Sigmoid colon (tissue), 3 donors: ENCODE data around the gene USP34.

Source experiments
- CTCF ChIP-seq, 4 experiments: fragments of 450-650 bp in 3 of 4; fragments of 200-600 bp in 1 of 4; IDR thresholded peaks; one replicate each; pipeline ENCODE4 v1.5.1; 2016 to 2019; ENCODE audit warnings: antibody characterized with exemption in 4 of 4, mild to moderate bottlenecking in 3 of 4, moderate library complexity in 2 of 4
- POLR2A ChIP-seq, 2 donors: fragments of 450-650 bp; IDR thresholded peaks; one replicate each; pipeline ENCODE4 v1.6.1; 2016; ENCODE audit warnings: antibody characterized with exemption in 2 of 2, mild to moderate bottlenecking in 2 of 2, moderate library complexity in 2 of 2

GRCh38 chr2:61205132-61205531, 265.8 kb downstream of the USP34 start:
- no peak for TF ChIP-seq POLR2A (IDR thresholded peaks at IDR 0.05)
- no peak for TF ChIP-seq CTCF (IDR thresholded peaks at IDR 0.05)
